NAMALWA (cell line): Measurements from ENCODE around the gene LMLN.
"Not testable (repeated sequence)": the region's sequence is repeated elsewhere in the genome, so short reads cannot be mapped to it uniquely, and the experiment has no call there.

Experiments
- DNase-seq: peaks from one replicate; pipeline ENCODE4 v3.0.0-alpha.2; 2015; ENCODE audit warnings: low spot score

LMLN gene

GRCh38 chr3:198027045-198027798, 67.2 kb downstream of the LMLN start:
- DNase-seq: no peak

- no peak for DNase-seq
Observed at GRCh38 chr3:198027799-198028390, 67.9 kb downstream of the LMLN start.

- DNase-seq: no peak
Observed at GRCh38 chr3:198028718-198029117, 68.7 kb downstream of the LMLN start.

DNA sequence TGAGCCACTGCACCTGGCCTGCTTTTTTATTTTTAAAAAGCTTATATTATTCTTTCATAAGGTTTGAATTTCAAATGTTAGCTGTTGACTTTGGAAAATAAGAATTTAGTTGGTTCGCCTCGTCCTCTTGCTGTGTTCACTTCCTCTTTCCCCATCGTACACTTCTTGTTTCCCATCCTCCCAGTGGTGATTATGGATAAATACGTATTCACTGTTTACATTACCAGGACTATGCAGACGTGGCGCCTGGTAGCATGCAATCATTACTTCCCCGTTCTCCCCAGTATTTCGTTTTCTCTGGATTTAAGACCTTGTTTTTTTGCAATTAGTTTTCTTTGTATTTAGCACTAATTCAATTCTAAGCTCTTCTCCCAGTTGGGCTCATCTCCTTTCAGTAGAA, 70.1 kb downstream of the LMLN start:
- no peak for DNase-seq

DNA sequence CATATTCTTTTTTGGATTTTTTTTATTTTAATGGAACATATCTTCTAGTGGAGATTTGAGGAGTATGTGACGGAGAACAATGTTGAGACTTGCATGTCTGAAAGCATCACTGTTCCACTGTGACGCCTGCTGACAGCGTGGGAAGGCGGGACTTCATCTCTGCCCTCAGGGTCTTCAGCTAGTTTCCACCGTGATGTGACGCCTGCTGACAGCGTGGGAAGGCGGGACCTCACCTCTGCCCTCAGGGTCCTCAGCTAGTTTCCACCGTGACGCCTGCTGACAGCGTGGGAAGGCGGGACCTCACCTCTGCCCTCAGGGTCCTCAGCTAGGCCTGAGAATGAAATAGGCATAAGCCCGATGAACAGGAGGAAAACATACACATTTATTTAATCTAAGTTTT, 70.7 kb downstream of the LMLN start:
- no peak for DNase-seq

- no peak for DNase-seq
Observed at GRCh38 chr3:198032039-198032936, 72.3 kb downstream of the LMLN start.

- DNase-seq: no peak
Observed at GRCh38 chr3:198043119-198043518, 83.1 kb downstream of the LMLN start.

DNA sequence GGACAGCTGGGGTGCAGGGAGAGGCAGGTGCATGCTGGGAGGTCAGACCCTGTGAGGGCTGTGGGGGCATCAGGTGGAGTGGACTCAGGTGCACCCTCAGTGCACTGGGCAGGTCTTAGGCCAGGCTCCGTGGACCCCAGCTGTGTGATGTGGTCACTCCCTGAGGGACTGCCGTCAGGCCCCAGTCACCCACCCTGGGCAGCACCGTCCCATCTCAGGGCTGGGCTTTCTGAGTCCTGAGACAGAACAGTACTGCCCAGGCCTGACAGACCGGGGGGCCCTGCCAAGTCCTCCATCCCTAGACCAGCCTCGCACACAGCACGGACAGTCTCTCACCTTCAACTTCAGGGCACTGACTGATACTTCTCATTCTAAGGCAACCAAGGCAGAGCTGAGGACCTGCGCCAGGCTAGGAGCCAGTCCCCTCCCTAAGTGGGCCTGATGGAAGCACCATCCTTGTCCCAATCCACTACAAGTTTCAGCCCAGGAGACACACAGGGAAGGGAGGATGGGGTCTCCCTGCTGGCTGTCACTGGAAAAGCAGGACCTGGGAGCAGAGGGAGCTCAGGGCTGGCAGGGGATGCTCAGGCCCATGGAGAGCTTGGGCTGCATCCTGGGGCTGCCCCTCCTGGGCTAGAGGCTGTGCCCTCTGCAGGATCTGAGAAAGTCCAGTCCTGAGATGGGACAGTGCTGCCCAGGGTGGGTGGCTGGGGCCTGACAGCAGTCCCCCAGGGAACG, 86.3 kb downstream of the LMLN start:
- DNase-seq: no peak

GRCh38 chr3:198048445-198048844, 88.4 kb downstream of the LMLN start:
- no peak for DNase-seq

- DNase-seq: no peak
Observed at GRCh38 chr3:198051836-198052235, 91.8 kb downstream of the LMLN start.

DNA sequence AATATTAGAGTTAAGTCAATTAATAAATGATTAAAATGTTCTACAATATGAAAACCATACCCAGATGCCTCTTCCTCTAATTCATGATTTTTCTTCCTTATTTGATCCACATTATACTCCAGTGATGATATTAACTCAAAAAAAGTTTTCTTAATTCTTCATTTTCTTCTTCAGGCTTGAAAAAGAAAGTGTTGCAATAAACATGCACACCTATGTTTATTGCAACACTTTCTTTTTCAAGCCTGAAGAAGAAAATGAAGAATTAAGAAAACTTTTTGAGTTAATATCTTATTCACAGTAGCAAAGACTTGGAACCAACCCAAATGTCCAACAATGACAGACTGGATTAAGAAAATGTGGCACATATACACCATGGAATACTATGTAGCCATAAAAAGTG, 93.4 kb downstream of the LMLN start:
- DNase-seq: not testable (repeated sequence)

DNA sequence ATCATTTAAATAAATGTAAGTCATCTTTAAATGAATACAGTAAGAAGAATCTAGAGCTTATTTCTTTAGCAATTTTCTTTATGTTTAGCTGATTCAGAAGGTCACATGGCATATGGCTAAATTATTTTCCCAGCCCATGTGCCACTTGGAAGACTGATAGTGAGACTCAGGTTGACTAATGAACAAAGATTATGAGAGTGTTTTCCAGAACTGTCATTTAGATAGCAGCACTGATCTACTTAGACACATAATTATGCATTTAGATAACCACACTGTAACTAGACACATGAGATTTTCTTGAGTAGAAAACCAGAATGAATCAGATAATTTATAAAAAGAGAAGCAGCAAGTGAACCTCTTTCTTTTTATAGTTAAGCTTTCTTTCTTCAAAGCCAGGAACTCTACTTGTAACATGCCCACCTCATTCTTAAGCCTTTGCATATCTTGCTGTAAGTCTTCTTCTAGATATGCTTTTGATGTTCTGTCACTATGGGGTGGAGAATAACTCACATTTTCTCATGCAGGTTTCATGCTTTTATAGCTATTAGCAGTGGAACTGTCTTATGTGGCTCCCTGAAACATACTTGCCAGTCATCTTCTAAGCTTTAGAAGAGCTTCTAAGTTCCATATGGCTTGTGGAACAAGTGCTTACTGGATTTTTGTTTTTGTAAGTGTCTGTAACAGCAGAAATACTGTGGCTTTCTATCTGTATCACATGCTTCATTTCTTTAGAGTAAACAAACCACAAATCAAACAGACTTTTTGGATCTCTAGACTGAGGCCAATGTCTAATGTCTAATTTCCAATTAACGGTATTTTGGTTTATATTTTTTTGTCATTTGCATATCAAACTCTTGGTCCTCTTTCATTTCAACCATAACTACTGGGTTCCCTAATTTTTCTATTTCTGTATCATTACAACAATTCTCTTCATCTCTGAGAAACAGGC, 101.4 kb downstream of the LMLN start:
- DNase-seq: no peak

DNA sequence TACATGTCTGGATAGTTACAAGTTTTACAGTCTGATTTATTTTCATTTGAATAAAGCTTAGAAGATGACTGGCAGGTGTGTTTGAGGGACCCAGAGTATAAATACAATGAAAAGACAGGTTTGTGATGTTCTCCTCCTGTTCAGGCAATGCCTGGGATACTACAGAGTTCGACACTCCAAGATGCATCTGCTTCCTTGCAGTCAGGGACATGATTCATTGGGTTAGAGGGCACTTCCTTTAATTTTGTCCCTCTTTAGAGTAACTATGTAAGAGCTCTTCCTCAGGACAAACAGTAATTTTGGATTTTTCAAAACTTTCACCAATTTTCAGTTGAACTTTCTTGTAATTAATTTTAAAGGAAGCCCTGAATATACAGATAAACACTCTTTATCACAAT, 102.0 kb downstream of the LMLN start:
- DNase-seq: no peak

DNA sequence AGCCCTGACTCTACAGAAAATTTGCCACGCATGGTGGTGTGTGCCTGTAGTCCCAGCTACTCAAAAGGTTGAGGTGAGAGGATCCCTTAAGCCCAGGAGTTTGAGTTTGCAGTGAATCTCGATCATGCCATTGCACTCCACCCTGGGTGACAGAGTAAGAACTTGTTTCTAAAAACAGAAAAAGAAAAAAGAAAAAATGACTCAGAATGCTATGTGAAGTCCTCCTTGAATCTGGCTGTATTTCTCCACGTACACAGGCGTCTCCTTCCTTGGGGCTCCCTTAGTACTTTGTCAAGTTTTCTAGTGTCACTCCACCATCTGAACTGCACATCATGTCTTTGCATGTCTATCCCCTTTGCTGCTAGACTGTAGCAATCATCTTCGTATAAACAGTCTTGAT, 104.4 kb downstream of the LMLN start:
- DNase-seq: no peak

- DNase-seq: no peak
Observed at GRCh38 chr3:198065897-198066296, 105.9 kb downstream of the LMLN start.

DNA sequence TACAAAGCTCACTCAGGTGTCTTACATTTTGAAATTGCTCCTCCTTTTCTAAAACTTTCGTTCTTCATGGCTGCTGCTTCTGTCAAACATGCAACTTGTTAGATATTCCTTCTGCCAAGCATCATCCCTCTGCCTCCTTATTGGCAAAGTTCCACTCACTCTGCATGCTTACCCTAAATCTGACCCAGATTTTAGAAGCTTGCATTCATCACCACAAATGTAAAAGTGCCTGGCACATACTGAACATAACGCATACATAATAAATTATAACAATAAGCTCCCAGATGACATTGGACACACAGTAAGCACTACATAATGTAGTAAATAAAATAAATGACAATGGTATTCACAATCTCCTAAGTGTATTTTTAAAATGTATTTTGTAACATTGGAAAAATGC, 107.4 kb downstream of the LMLN start:
- no peak for DNase-seq

GRCh38 chr3:198070871-198071270, 110.9 kb downstream of the LMLN start:
- DNase-seq: no peak

DNA sequence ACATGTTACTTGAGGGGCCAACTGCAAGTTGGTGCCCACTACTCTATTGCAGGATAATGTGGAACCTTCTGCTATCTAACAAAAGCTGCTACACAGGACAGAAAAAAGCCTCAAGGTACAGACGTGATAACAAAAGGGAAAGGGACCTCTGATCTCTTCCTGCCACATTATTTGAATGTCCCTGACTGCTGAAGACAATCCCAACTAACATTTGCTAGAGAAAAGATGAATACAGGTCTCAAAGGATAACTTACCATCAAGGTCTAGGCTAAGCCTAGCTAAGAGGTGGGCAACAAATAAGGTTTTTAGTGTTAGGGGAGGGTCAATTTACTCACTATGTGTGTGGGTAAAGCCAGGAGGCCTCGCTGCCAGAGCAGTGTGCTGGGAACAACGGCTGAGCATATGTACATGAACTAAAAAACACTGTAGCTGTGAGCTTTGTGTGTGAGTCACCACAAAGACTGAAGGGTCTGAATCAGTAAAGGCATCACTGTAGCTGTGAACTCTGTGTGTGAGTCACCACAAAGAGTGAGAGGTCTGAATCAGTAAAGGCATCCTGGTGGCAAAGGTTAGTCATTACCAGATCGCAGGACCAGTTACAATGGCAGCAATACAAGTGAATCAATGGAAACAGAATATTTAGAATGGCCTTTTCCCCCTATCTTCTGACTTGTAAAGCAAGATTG, 111.7 kb downstream of the LMLN start:
- DNase-seq: peak; percentile 22

- no peak for DNase-seq
Observed at GRCh38 chr3:198076722-198077308, 116.8 kb downstream of the LMLN start.
